ENCODE data around the gene PRR15. TPM values are rescaled to one million over a fixed set of nuclear protein-coding genes. Genes with fewer than 3 reads are reported as not detected.

Gene PRR15
- total and polyA plus RNA-seq, 2 experiments from 2014 or later = 9.6 to 17.4 TPM

DNA sequence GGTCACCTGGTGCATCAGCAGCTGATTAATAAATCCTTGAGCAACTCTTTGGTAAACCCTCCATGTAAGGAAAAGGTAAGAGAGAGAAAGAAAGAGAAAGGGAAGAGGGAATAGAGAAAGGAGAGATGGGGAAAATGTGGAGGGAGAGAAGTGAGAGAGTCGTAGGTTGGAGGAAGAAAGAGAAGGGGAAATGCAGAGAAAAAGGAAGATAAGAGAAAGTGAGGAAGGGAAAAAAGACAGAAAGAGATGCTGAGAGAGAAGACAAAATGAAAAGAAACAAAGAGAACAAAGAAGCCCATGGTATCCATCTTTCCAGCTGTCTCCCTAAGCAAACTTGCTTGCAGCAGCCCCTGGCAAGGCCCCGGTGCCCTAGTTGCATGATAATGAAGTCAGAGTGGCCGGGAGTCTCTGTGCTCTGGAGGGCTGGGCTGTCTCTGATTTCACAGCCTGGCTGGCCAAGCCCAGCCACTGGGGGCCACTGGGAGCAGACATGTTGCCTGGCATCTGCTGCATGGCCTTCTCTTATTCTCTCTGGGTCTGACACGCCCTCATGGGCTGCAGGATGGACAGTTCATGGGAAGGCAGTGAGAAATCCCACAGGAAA, 48.4 kb downstream of the PRR15 start (continued):
- TF ChIP-seq POLR2AphosphoS5 (IDR thresholded peaks at IDR 0.05; ENCODE audit: low read depth) (no peak), ZNF114 (CRISPR knock-in tag; IDR thresholded peaks at IDR 0.05) (no peak), JUNB (IDR thresholded peaks at IDR 0.05; ENCODE audit: unreplicated experiment) (no peak), STAT1 (IDR thresholded peaks at IDR 0.05; ENCODE audit: unreplicated experiment) (no peak), EZH2phosphoT487 (IDR thresholded peaks at IDR 0.05; ENCODE audit: unreplicated experiment) (no peak), EZH2 (IDR thresholded peaks at IDR 0.05; ENCODE audit: low read depth, unreplicated experiment) (no peak), NANOG (IDR thresholded peaks at IDR 0.05; ENCODE audit: borderline replicate concordance) (no peak), CREB1 (CRISPR knock-in tag; IDR thresholded peaks at IDR 0.05; ENCODE audit: low read depth) (no peak)
- TF ChIP-seq, protein P1, sequence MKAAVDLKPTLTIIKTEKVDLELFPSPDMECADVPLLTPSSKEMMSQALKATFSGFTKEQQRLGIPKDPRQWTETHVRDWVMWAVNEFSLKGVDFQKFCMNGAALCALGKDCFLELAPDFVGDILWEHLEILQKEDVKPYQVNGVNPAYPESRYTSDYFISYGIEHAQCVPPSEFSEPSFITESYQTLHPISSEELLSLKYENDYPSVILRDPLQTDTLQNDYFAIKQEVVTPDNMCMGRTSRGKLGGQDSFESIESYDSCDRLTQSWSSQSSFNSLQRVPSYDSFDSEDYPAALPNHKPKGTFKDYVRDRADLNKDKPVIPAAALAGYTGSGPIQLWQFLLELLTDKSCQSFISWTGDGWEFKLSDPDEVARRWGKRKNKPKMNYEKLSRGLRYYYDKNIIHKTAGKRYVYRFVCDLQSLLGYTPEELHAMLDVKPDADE (IDR thresholded peaks at IDR 0.05) = no peak
- TF ChIP-seq, protein P2, sequence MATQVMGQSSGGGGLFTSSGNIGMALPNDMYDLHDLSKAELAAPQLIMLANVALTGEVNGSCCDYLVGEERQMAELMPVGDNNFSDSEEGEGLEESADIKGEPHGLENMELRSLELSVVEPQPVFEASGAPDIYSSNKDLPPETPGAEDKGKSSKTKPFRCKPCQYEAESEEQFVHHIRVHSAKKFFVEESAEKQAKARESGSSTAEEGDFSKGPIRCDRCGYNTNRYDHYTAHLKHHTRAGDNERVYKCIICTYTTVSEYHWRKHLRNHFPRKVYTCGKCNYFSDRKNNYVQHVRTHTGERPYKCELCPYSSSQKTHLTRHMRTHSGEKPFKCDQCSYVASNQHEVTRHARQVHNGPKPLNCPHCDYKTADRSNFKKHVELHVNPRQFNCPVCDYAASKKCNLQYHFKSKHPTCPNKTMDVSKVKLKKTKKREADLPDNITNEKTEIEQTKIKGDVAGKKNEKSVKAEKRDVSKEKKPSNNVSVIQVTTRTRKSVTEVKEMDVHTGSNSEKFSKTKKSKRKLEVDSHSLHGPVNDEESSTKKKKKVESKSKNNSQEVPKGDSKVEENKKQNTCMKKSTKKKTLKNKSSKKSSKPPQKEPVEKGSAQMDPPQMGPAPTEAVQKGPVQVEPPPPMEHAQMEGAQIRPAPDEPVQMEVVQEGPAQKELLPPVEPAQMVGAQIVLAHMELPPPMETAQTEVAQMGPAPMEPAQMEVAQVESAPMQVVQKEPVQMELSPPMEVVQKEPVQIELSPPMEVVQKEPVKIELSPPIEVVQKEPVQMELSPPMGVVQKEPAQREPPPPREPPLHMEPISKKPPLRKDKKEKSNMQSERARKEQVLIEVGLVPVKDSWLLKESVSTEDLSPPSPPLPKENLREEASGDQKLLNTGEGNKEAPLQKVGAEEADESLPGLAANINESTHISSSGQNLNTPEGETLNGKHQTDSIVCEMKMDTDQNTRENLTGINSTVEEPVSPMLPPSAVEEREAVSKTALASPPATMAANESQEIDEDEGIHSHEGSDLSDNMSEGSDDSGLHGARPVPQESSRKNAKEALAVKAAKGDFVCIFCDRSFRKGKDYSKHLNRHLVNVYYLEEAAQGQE (IDR thresholded peaks at IDR 0.05; ENCODE audit: unreplicated experiment) = no peak

DNA sequence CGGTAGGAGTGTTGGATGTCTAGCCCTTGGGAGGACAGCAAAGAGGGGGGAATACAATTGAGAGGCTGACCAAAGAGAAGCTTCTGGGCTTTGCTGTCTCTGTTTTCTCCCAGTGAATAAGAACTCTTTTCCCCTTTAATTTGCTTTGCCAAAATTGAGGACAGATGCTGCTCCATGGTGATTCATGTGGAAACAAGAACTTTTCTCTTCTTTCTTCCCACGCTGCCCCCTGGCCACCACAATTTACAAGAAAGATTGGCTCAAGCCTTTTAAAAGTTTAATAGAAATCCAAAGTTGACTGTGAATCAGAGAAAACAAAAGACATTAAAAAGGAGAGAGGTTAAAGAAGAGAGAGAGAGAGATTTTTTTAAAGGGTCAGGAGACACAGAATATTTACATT, 49.0 kb downstream of the PRR15 start:
- H3K9me2 ChIP-seq (ENCODE audit: insufficient read depth) = 0 out of 2 replicates have a peak, but pooled peaks cover 16% of the 10 kb centered on the region
- Mint-ChIP-seq H3K27ac (no peak overlapping the region), H3K4me1 (peaks cover 37% of the 10 kb centered on the region), H3K9me3 (peaks cover 5% of the 10 kb centered on the region; the same call in 2 of the 3 replicates), H3K27me3 (ENCODE audit: insufficient read depth, low read depth, poor library complexity) (peaks cover 8% of the 10 kb centered on the region), H3K36me3 (ENCODE audit: low read depth) (no peaks in the 10 kb centered on the region; the same call in 2 of the 3 replicates), H3K4me3 (no peak overlapping the region)
- H2AFZ ChIP-seq = 0 out of 2 replicates have a peak overlapping the region, but pooled peaks have one; percentile 20
- H3K79me2 ChIP-seq (replicated peaks; ENCODE audit: insufficient read depth) = no peaks in the 10 kb centered on the region
- no peaks in the 10 kb centered on the region for H3K27me3 ChIP-seq (ENCODE audit: insufficient read depth)
- no peak overlapping the region for H3K4me3 ChIP-seq
- no peaks in the 10 kb centered on the region for H3K36me3 ChIP-seq (ENCODE audit: insufficient read depth)
- no peaks in the 10 kb centered on the region for H4K20me1 ChIP-seq (replicated peaks; ENCODE audit: insufficient read depth)
- no peaks in the 10 kb centered on the region for H3F3A ChIP-seq (replicated peaks; ENCODE audit: low read depth)
- no peak for ATAC-seq
- peaks cover 30% of the 10 kb centered on the region for H3K4me1 ChIP-seq (ENCODE audit: insufficient read depth)
- no peak overlapping the region for H3K27ac ChIP-seq (ENCODE audit: low read depth)
- peak overlapping the region; percentile 23; the same call in 1 of the 2 replicates for H3K4me2 ChIP-seq
- DNase-seq (ENCODE audit: low spot score) = no peak
- TF ChIP-seq JUNB (IDR thresholded peaks at IDR 0.05; ENCODE audit: unreplicated experiment) = no peak
- TF ChIP-seq STAT1 (IDR thresholded peaks at IDR 0.05; ENCODE audit: unreplicated experiment) = no peak
- TF ChIP-seq, protein P1 (IDR thresholded peaks at IDR 0.05) = no peak
- no peak for TF ChIP-seq ZNF331 (CRISPR knock-in tag; IDR thresholded peaks at IDR 0.05; ENCODE audit: low read depth)
- TF ChIP-seq, protein P3, sequence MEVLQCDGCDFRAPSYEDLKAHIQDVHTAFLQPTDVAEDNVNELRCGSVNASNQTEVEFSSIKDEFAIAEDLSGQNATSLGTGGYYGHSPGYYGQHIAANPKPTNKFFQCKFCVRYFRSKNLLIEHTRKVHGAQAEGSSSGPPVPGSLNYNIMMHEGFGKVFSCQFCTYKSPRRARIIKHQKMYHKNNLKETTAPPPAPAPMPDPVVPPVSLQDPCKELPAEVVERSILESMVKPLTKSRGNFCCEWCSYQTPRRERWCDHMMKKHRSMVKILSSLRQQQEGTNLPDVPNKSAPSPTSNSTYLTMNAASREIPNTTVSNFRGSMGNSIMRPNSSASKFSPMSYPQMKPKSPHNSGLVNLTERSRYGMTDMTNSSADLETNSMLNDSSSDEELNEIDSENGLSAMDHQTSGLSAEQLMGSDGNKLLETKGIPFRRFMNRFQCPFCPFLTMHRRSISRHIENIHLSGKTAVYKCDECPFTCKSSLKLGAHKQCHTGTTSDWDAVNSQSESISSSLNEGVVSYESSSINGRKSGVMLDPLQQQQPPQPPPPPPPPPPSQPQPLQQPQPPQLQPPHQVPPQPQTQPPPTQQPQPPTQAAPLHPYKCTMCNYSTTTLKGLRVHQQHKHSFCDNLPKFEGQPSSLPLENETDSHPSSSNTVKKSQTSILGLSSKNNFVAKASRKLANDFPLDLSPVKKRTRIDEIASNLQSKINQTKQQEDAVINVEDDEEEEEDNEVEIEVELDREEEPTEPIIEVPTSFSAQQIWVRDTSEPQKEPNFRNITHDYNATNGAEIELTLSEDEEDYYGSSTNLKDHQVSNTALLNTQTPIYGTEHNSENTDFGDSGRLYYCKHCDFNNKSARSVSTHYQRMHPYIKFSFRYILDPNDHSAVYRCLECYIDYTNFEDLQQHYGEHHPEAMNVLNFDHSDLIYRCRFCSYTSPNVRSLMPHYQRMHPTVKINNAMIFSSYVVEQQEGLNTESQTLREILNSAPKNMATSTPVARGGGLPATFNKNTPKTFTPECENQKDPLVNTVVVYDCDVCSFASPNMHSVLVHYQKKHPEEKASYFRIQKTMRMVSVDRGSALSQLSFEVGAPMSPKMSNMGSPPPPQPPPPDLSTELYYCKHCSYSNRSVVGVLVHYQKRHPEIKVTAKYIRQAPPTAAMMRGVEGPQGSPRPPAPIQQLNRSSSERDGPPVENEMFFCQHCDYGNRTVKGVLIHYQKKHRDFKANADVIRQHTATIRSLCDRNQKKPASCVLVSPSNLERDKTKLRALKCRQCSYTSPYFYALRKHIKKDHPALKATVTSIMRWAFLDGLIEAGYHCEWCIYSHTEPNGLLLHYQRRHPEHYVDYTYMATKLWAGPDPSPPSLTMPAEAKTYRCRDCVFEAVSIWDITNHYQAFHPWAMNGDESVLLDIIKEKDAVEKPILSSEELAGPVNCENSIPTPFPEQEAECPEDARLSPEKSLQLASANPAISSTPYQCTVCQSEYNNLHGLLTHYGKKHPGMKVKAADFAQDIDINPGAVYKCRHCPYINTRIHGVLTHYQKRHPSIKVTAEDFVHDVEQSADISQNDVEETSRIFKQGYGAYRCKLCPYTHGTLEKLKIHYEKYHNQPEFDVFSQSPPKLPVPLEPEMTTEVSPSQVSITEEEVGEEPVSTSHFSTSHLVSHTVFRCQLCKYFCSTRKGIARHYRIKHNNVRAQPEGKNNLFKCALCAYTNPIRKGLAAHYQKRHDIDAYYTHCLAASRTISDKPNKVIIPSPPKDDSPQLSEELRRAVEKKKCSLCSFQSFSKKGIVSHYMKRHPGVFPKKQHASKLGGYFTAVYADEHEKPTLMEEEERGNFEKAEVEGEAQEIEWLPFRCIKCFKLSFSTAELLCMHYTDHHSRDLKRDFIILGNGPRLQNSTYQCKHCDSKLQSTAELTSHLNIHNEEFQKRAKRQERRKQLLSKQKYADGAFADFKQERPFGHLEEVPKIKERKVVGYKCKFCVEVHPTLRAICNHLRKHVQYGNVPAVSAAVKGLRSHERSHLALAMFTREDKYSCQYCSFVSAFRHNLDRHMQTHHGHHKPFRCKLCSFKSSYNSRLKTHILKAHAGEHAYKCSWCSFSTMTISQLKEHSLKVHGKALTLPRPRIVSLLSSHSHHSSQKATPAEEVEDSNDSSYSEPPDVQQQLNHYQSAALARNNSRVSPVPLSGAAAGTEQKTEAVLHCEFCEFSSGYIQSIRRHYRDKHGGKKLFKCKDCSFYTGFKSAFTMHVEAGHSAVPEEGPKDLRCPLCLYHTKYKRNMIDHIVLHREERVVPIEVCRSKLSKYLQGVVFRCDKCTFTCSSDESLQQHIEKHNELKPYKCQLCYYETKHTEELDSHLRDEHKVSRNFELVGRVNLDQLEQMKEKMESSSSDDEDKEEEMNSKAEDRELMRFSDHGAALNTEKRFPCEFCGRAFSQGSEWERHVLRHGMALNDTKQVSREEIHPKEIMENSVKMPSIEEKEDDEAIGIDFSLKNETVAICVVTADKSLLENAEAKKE (CRISPR knock-in tag; IDR thresholded peaks at IDR 0.05) = no peak
- no peak for TF ChIP-seq POLR2AphosphoS5 (IDR thresholded peaks at IDR 0.05; ENCODE audit: low read depth)
- TF ChIP-seq EZH2phosphoT487 (IDR thresholded peaks at IDR 0.05; ENCODE audit: unreplicated experiment) = no peak

Measured in GM23338 (cell line).